DMS 273 treated with DMSO at 0.1 percent for 48 hours (cell line): ENCODE results near the gene EFCC1.
"Not testable (repeated sequence)": the region's sequence is repeated elsewhere in the genome, so short reads cannot be mapped to it uniquely, and the experiment has no call there.

Source experiments
- DNase-seq: peaks from one replicate; lab custom pipeline; 2025; lab: John Stamatoyannopoulos, UW

Gene EFCC1

GRCh38 chr3:129077222-129077621 lies 76.1 kb downstream of the EFCC1 start:
- no peak for DNase-seq

GRCh38 chr3:129078510-129078909 lies 77.4 kb downstream of the EFCC1 start:
- no peak for DNase-seq

- DNase-seq: no peak
Observed at GRCh38 chr3:129081503-129081902, 80.4 kb downstream of the EFCC1 start.

GRCh38 chr3:129082026-129082425 lies 80.9 kb downstream of the EFCC1 start:
- DNase-seq: no peak

- no peak for DNase-seq
Observed at GRCh38 chr3:129084501-129084900, 83.4 kb downstream of the EFCC1 start.

- DNase-seq: no peak
Observed at GRCh38 chr3:129085165-129085715, 84.1 kb downstream of the EFCC1 start.

- no peak for DNase-seq
Observed at GRCh38 chr3:129085818-129086217, 84.7 kb downstream of the EFCC1 start.

- no peak for DNase-seq
Observed at GRCh38 chr3:129087138-129087702, 86.1 kb downstream of the EFCC1 start.

- DNase-seq: not testable (repeated sequence)
Observed at GRCh38 chr3:129087904-129088303, 86.8 kb downstream of the EFCC1 start.

GRCh38 chr3:129088312-129088711 lies 87.2 kb downstream of the EFCC1 start:
- DNase-seq: not testable (repeated sequence)
